Measurements from ENCODE around the gene GREB1. TPM values are rescaled to one million over a fixed set of nuclear protein-coding genes. Genes with fewer than 3 reads are reported as not detected.

GREB1 gene
- total RNA-seq, 2 donors from 2014 or later: 3.1 to 7.6 TPM

- no peak for TF ChIP-seq CTCF (IDR thresholded peaks at IDR 0.05)
- DNase-seq (ENCODE audit: low spot score): no peak
- H3K27ac ChIP-seq: no peak overlapping the region
Observed at GRCh38 chr2:11617527-11617926, 83.7 kb downstream of the GREB1 start.

GRCh38 chr2:11617984-11618707, 84.3 kb downstream of the GREB1 start:
- no peak overlapping the region for H3K4me3 ChIP-seq
- peaks cover 4% of the 10 kb centered on the region for H3K36me3 ChIP-seq
- H3K9me3 ChIP-seq: no peaks in the 10 kb centered on the region
- no peaks in the 10 kb centered on the region for H3K27me3 ChIP-seq
- DNase-seq (ENCODE audit: low spot score): no peak
- no peak for TF ChIP-seq CTCF (IDR thresholded peaks at IDR 0.05)
- H3K27ac ChIP-seq: no peak overlapping the region
- no peaks in the 10 kb centered on the region for H3K4me1 ChIP-seq

More at GRCh38 chr2:11617527-11617926, 83.7 kb downstream of the GREB1 start:
- Histone ChIP-seq H3K36me3 (peaks cover 4% of the 10 kb centered on the region), H3K4me1 (no peaks in the 10 kb centered on the region), H3K27me3 (no peaks in the 10 kb centered on the region), H3K4me3 (no peak overlapping the region), H3K9me3 (no peaks in the 10 kb centered on the region)

- H3K36me3 ChIP-seq: peaks cover 4% of the 10 kb centered on the region
- no peaks in the 10 kb centered on the region for H3K4me1 ChIP-seq
- no peaks in the 10 kb centered on the region for H3K27me3 ChIP-seq
- H3K4me3 ChIP-seq: no peak overlapping the region
- no peak overlapping the region for H3K27ac ChIP-seq
- no peaks in the 10 kb centered on the region for H3K9me3 ChIP-seq
- DNase-seq (ENCODE audit: low spot score): no peak
- no peak for TF ChIP-seq CTCF (IDR thresholded peaks at IDR 0.05)
Observed at GRCh38 chr2:11618708-11619062, 84.8 kb downstream of the GREB1 start.

GRCh38 chr2:11621410-11621809, 87.6 kb downstream of the GREB1 start:
- no peaks in the 10 kb centered on the region for H3K4me1 ChIP-seq
- H3K36me3 ChIP-seq: peaks cover 4% of the 10 kb centered on the region
- no peaks in the 10 kb centered on the region for H3K9me3 ChIP-seq
- no peaks in the 10 kb centered on the region for H3K27me3 ChIP-seq
- H3K27ac ChIP-seq: no peak overlapping the region
- no peak overlapping the region for H3K4me3 ChIP-seq
- DNase-seq (ENCODE audit: low spot score): no peak
- no peak for TF ChIP-seq CTCF (IDR thresholded peaks at IDR 0.05)

GRCh38 chr2:11622611-11623010, 88.8 kb downstream of the GREB1 start:
- H3K36me3 ChIP-seq: peaks cover 15% of the 10 kb centered on the region
- H3K4me1 ChIP-seq: no peaks in the 10 kb centered on the region
- no peaks in the 10 kb centered on the region for H3K27me3 ChIP-seq
- H3K27ac ChIP-seq: no peak overlapping the region
- TF ChIP-seq CTCF (IDR thresholded peaks at IDR 0.05): no peak
- H3K4me3 ChIP-seq: no peak overlapping the region
- peaks cover 5 to 6% of the 10 kb centered on the region in 2 donors for H3K9me3 ChIP-seq
- DNase-seq (ENCODE audit: low spot score): no peak

GRCh38 chr2:11624893-11625292, 91.0 kb downstream of the GREB1 start:
- peaks cover 12% of the 10 kb centered on the region for H3K36me3 ChIP-seq
- H3K27me3 ChIP-seq: no peaks in the 10 kb centered on the region

More at GRCh38 chr2:11624893-11625292, 91.0 kb downstream of the GREB1 start:
- H3K4me3 ChIP-seq: no peak overlapping the region
- H3K27ac ChIP-seq: no peak overlapping the region
- no peaks in the 10 kb centered on the region for H3K4me1 ChIP-seq
- TF ChIP-seq CTCF (IDR thresholded peaks at IDR 0.05): no peak
- no peak for DNase-seq (ENCODE audit: low spot score)
- peaks cover 5 to 6% of the 10 kb centered on the region in 2 donors for H3K9me3 ChIP-seq
